SK-N-SH (cell line): ENCODE results near the gene TXN2. TPM values are rescaled to one million over a fixed set of nuclear protein-coding genes. Genes with fewer than 3 reads are reported as not detected.

Source experiments
- CTCF ChIA-PET: fragments of 300-600, 350-600 bp; formaldehyde crosslinking; extraction: SDS; loops from one replicate; lab custom pipeline; 2021; lab: Yijun Ruan, JAX
- POLR2A ChIA-PET: fragments of 350-600 bp; sonication (Branson Sonifier 250); formaldehyde crosslinking; extraction: SDS; loops from one replicate; lab custom pipeline; 2020; ENCODE audit warnings: antibody characterized with exemption, inconsistent platforms; lab: Yijun Ruan, JAX
- DNase-seq: peaks from one replicate; pipeline ENCODE4 v3.0.0; 2012
- H2AFZ ChIP-seq: fragments of 200-600 bp; sonication (generic); 2 replicates; pipeline ENCODE4 v1.8.1; 2016; ENCODE audit warnings: antibody characterized with exemption, mild to moderate bottlenecking, low read depth
- H3F3A ChIP-seq: fragments of 200-600 bp; sonication (generic); replicated peaks from 2 replicates; pipeline ENCODE3; 2016; ENCODE audit warnings: antibody characterized with exemption, mild to moderate bottlenecking; ENCODE audit not compliant: insufficient read depth
- H3K27ac ChIP-seq, 2 experiments: fragments of 200-500 bp in 1 of 2; fragments of 200-600 bp in 1 of 2; sonication (Bioruptor generic) in 1 of 2; sonication (generic), shearing (Covaris generic) in 1 of 2; 2 replicates each; pipeline versions ENCODE4 v1.5.1 to v1.6.1; 2014 to 2016; ENCODE audit warnings: low read depth in 2 of 2, inconsistent platforms in 1 of 2, low read length in 1 of 2, mild to moderate bottlenecking in 1 of 2, mixed read lengths in 1 of 2
- H3K27me3 ChIP-seq: fragments of 200-600 bp; sonication (generic), shearing (Covaris generic); 2 replicates; pipeline ENCODE4 v1.6.1; 2016; ENCODE audit warnings: mixed run types; ENCODE audit not compliant: insufficient read depth
- H3K36me3 ChIP-seq, 2 experiments: fragments of 200-500 bp in 1 of 2; fragments of 200-600 bp in 1 of 2; sonication (Bioruptor generic) in 1 of 2; sonication (generic) in 1 of 2; replicated peaks in 1 of 2; 2 replicates each; pipeline versions ENCODE3 to v1.5.1; 2014 to 2016; ENCODE audit warnings: low read length in 1 of 2, mild to moderate bottlenecking in 1 of 2; ENCODE audit not compliant: insufficient read depth in 2 of 2, control insufficient read depth in 1 of 2
- H3K4me1 ChIP-seq, 2 experiments: fragments of 200-500 bp in 1 of 2; fragments of 200-600 bp in 1 of 2; sonication (Bioruptor generic) in 1 of 2; sonication (generic), shearing (Covaris generic) in 1 of 2; 2 replicates each; pipeline versions ENCODE4 v1.5.1 to v1.6.1; 2014 to 2016; ENCODE audit warnings: low read depth in 1 of 2, low read length in 1 of 2, mixed run types in 1 of 2; ENCODE audit not compliant: insufficient read depth in 2 of 2, control insufficient read depth in 1 of 2
- H3K4me2 ChIP-seq: fragments of 200-600 bp; sonication (generic), shearing (Covaris generic); 2 replicates; pipeline ENCODE4 v1.6.1; 2017; ENCODE audit warnings: mixed run types
- H3K4me3 ChIP-seq, 2 experiments: fragments of 200-500 bp in 1 of 2; fragments of 200-600 bp in 1 of 2; sonication (Bioruptor generic) in 1 of 2; sonication (generic), shearing (Covaris generic) in 1 of 2; 2 replicates each; pipeline versions ENCODE4 v1.5.1 to v1.8.1; 2014 to 2016; ENCODE audit warnings: low read depth in 2 of 2, inconsistent platforms in 1 of 2, low read length in 1 of 2, mild to moderate bottlenecking in 1 of 2, mixed read lengths in 1 of 2, moderate library complexity in 1 of 2
- H3K79me2 ChIP-seq: fragments of 200-600 bp; sonication (generic); 2 replicates; pipeline ENCODE4 v1.8.1; 2017; ENCODE audit warnings: mild to moderate bottlenecking; ENCODE audit not compliant: insufficient read depth
- H3K9ac ChIP-seq: fragments of 200-600 bp; sonication (generic); 2 replicates; pipeline ENCODE4 v1.6.1; 2017; ENCODE audit warnings: mixed run types
- H3K9me2 ChIP-seq: fragments of 200-600 bp; sonication (generic); 2 replicates; pipeline ENCODE4 v1.6.1; 2017; ENCODE audit warnings: mixed run types
- H3K9me3 ChIP-seq: fragments of 200-600 bp; sonication (generic); 2 replicates; pipeline ENCODE4 v1.6.1; 2017; ENCODE audit warnings: mixed run types, mild to moderate bottlenecking, moderate library complexity
- H4K20me1 ChIP-seq: fragments of 200-600 bp; sonication (generic); 2 replicates; pipeline ENCODE4 v1.6.1; 2017; ENCODE audit warnings: mild to moderate bottlenecking, mixed run types; ENCODE audit not compliant: insufficient read depth
- ELF1 ChIP-seq: IDR thresholded peaks from 2 replicates; pipeline ENCODE4 v1.4.0; 2012
- EZH2phosphoT487 ChIP-seq: fragments of 200-600 bp; sonication (generic); IDR thresholded peaks from 2 replicates; pipeline ENCODE4 v1.6.1; 2017; ENCODE audit warnings: low read depth, mixed run types, mild to moderate bottlenecking, antibody characterized with exemption, moderate library complexity, borderline replicate concordance
- FOXM1 ChIP-seq: IDR thresholded peaks from 2 replicates; pipeline ENCODE4 v1.4.0; 2012; ENCODE audit warnings: low read depth, mild to moderate bottlenecking
- GABPA ChIP-seq: IDR thresholded peaks from 2 replicates; pipeline ENCODE4 v1.4.0; 2012; ENCODE audit warnings: low read depth, mild to moderate bottlenecking
- POLR2AphosphoS5 ChIP-seq: IDR thresholded peaks from 2 replicates; pipeline ENCODE4 v1.6.1; 2012; ENCODE audit warnings: low read depth, low read length
- TAF1 ChIP-seq: IDR thresholded peaks from 2 replicates; pipeline ENCODE4 v1.6.1; 2012; ENCODE audit warnings: low read depth, mild to moderate bottlenecking, low read length, moderate library complexity, borderline replicate concordance
- WGBS: methylation state at CpG from one replicate; pipeline ENCODE4 v1.1.6; 2017; ENCODE audit warnings: low lambda C conversion rate; 5-methylcytosine and 5-hydroxymethylcytosine counted together
- polyA plus RNA-seq, 3 experiments: library from polyadenylated mRNA; depleted of rRNA; stranded (reverse); fragments of >200 nt; gene quantifications; 2 replicates each; pipeline ENCODE4 v1.2.3, GENCODE V29; 2012
- TF ChIP-seq, protein P1 (sequence below): fragments of 200-600 bp; sonication (generic); IDR thresholded peaks from 2 replicates; pipeline ENCODE4 v1.6.1; 2017; ENCODE audit warnings: antibody characterized with exemption, mild to moderate bottlenecking, moderate library complexity
- TF ChIP-seq, protein P2 (sequence below): fragments of 150-350 bp; IDR thresholded peaks from 2 replicates; pipeline ENCODE4 v1.6.1; 2016; ENCODE audit warnings: mild to moderate bottlenecking, low read depth, low read length
- TF ChIP-seq, protein P3 (sequence below): IDR thresholded peaks from 2 replicates; pipeline ENCODE4 v1.4.0; 2012; ENCODE audit warnings: low read depth, borderline replicate concordance
- TF ChIP-seq, protein P4 (sequence below): IDR thresholded peaks from 2 replicates; pipeline ENCODE4 v1.4.0; 2012; ENCODE audit warnings: low read depth

The TXN2 gene
- polyA plus RNA-seq, 1 of the 3 experiments (the other 2 are of a cell fraction), result 251 TPM

DNA sequence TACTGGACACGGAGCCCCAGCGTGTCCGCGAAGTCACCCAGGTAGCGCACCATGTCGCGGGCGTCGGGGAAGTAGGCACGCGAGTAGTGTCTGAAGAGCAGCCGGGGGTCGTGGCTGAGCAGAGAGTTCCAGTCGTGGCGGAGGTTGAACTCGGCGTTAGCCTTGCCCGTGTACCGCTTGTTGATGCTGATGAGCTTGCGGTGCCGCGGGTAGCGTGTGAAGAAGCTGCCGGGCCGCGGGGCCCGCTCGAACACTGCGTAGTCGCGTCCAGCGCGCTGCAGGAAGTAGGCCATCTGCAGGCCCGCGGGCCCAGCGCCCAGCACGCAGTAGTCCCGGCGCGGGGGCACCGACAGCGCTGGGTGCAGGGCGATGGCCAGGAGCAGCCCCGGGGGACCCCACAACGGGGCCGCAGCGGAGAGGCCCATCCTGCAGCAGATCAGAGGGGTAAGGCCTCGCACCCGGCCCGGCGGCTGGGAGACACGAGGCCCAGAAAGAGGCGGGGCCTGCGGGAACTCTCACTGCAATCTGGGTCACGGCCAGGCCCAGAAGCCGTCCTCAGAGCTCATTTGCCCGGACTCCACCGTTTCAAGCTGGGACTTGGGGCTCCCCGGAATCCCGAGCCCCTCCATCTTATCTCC is 24.7 kb upstream of the TXN2 start:
- Histone ChIP-seq H3K9me2 (no peaks in the 10 kb centered on the region), H3K79me2 (no peaks in the 10 kb centered on the region), H3K9ac (no peak overlapping the region), H3F3A (peaks cover 22% of the 10 kb centered on the region), H3K4me2 (peak overlapping the region; percentile 81), H3K4me1 (peaks cover 0 to 18% of the 10 kb centered on the region in 2 experiments; a peak in 2 of 4 replicates), H4K20me1 (peaks cover under 1% of the 10 kb centered on the region; the same call in 1 of the 2 replicates), H3K27me3 (no peaks in the 10 kb centered on the region), H3K36me3 (peaks cover 8 to 12% of the 10 kb centered on the region in 2 experiments), H3K27ac (peak overlapping the region in 1 of 2 experiments; percentile 80; a peak in 2 of 4 replicates), H3K9me3 (no peaks in the 10 kb centered on the region), H3K4me3 (peak overlapping the region; percentile 51 to 58), H2AFZ (peak overlapping the region; percentile 82)
- TF ChIP-seq GABPA, result no peak
- no peak for TF ChIP-seq ELF1
- TF ChIP-seq, protein P1, sequence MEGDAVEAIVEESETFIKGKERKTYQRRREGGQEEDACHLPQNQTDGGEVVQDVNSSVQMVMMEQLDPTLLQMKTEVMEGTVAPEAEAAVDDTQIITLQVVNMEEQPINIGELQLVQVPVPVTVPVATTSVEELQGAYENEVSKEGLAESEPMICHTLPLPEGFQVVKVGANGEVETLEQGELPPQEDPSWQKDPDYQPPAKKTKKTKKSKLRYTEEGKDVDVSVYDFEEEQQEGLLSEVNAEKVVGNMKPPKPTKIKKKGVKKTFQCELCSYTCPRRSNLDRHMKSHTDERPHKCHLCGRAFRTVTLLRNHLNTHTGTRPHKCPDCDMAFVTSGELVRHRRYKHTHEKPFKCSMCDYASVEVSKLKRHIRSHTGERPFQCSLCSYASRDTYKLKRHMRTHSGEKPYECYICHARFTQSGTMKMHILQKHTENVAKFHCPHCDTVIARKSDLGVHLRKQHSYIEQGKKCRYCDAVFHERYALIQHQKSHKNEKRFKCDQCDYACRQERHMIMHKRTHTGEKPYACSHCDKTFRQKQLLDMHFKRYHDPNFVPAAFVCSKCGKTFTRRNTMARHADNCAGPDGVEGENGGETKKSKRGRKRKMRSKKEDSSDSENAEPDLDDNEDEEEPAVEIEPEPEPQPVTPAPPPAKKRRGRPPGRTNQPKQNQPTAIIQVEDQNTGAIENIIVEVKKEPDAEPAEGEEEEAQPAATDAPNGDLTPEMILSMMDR, result no peak
- TF ChIP-seq EZH2phosphoT487, result no peak
- no peak for TF ChIP-seq TAF1
- no peak for TF ChIP-seq FOXM1
- TF ChIP-seq, protein P2, sequence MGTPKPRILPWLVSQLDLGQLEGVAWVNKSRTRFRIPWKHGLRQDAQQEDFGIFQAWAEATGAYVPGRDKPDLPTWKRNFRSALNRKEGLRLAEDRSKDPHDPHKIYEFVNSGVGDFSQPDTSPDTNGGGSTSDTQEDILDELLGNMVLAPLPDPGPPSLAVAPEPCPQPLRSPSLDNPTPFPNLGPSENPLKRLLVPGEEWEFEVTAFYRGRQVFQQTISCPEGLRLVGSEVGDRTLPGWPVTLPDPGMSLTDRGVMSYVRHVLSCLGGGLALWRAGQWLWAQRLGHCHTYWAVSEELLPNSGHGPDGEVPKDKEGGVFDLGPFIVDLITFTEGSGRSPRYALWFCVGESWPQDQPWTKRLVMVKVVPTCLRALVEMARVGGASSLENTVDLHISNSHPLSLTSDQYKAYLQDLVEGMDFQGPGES, result no peak
- TF ChIP-seq POLR2AphosphoS5, result no peak
- TF ChIP-seq, protein P3, sequence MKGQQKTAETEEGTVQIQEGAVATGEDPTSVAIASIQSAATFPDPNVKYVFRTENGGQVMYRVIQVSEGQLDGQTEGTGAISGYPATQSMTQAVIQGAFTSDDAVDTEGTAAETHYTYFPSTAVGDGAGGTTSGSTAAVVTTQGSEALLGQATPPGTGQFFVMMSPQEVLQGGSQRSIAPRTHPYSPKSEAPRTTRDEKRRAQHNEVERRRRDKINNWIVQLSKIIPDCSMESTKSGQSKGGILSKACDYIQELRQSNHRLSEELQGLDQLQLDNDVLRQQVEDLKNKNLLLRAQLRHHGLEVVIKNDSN, result no peak
- TF ChIP-seq, protein P4, sequence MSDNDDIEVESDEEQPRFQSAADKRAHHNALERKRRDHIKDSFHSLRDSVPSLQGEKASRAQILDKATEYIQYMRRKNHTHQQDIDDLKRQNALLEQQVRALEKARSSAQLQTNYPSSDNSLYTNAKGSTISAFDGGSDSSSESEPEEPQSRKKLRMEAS, result no peak
- ChIA-PET CTCF (interaction anchor here (1.4 to 2.0 kb wide), 3 partner anchors 20 to 267 kb away, joined by 4 to 5 read pairs (median 4); no protein-coding TSS in a partner anchor), POLR2A (interaction anchor here (0.9 to 1.6 kb wide), 5 partner anchors 15 to 270 kb away, joined by 3 to 7 read pairs (median 4); partner anchors contain the start of gene IFT27)
- DNase-seq, result no peak
- WGBS, result 94% methylated on average over 41 of the region's 60 CpGs
